Measurements from ENCODE around the gene BMPR1B. TPM values are rescaled to one million over a fixed set of nuclear protein-coding genes. Genes with fewer than 3 reads are reported as not detected.

BMPR1B gene
- total RNA-seq, 1 experiment from 2014 or later = not detected

DNA sequence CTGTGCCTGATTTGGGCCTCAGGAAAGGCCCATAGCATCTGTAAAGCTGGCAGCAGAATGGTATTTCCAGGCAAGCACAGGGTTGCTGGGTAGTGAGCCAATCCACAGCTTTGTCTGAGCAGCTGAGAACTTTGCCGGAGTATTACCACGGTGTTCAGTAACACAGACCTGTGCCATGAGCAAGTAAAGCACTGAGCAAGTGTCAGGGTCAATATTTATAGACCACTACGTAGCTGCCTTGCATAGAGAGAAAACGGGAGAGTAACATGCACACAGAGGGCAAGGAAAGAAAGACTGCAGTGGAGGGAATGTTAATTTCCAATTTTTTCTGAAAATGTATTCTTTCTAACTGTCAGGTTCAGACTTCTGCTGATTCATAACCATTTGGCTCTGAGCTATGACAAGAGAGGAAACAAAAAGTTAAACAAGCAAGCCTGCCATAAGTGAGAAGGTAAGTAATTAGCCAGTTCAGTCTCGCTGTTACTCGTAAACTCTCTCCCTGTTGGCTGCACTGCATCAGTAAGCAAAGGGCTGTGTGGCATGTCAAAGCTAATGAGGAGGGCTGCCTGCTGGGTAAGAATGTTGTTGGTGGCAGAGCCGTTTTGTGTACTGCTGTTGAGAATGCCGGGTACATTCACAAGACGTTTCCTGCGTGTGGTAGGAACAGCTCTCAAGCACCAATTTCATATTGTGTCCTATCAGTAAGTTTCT, 238.1 kb downstream of the BMPR1B start:
- Histone ChIP-seq H3K9me2 (ENCODE audit: insufficient read depth) (no peaks in the 10 kb centered on the region), H3K36me3 (ENCODE audit: control insufficient read depth in 1 of 2, insufficient read depth in 2 of 2, low read length in 2 of 2) (no peaks in the 10 kb centered on the region), H3K4me2 (ENCODE audit: low read length) (no peak overlapping the region), H3K27me3 (ENCODE audit: insufficient read depth, low read length) (no peaks in the 10 kb centered on the region), H3K27ac (ENCODE audit: low read depth, low read length) (no peak overlapping the region), H3K4me1 (ENCODE audit: control insufficient read depth in 1 of 2, insufficient read depth in 2 of 2, low read length in 2 of 2) (no peaks in the 10 kb centered on the region), H3K9ac (ENCODE audit: low read length) (no peak overlapping the region), H3K4me3 (replicated peaks in 1 of 2; ENCODE audit: low read depth in 1 of 2, low read length in 2 of 2) (no peak overlapping the region), H3K9me3 (ENCODE audit: control insufficient read depth in 1 of 2, insufficient read depth in 1 of 2, low read depth in 1 of 2, low read length in 2 of 2) (no peaks in the 10 kb centered on the region), H4K20me1 (ENCODE audit: insufficient read depth) (no peaks in the 10 kb centered on the region), H3K79me2 (ENCODE audit: insufficient read depth, low read length) (no peaks in the 10 kb centered on the region), H2AFZ (ENCODE audit: low read depth, low read length, poor library complexity, severe bottlenecking) (no peak overlapping the region)
- no peak for ATAC-seq
- intact Hi-C loops (cut with micrococcal nuclease) = no loop called here
- ChIA-PET RAD21 (ENCODE audit: low non-redundant PET in 1 of 2, low total read pairs in 2 of 2, uncharacterized antibody in 2 of 2, unreplicated experiment in 2 of 2) (no interaction called here), CTCF (no interaction called here), POLR2A (no interaction called here)
- TF ChIP-seq ZFX (IDR thresholded peaks at IDR 0.05) = no peak
- TF ChIP-seq ELF1 (IDR thresholded peaks at IDR 0.05; ENCODE audit: borderline replicate concordance, low read depth) = no peak
- no peak for TF ChIP-seq EZH2 (IDR thresholded peaks at IDR 0.05)
- TF ChIP-seq EGR1 (IDR thresholded peaks at IDR 0.05; ENCODE audit: low read depth) = no peak
- TF ChIP-seq POLR2A (IDR thresholded peaks at IDR 0.05; ENCODE audit: borderline replicate concordance, extremely low read depth, insufficient read depth, insufficient read length) = no peak
- no peak for TF ChIP-seq EZH2phosphoT487 (IDR thresholded peaks at IDR 0.05; ENCODE audit: borderline replicate concordance)
- no peak for TF ChIP-seq CBX3 (IDR thresholded peaks at IDR 0.05; ENCODE audit: low read depth)
- no peak for TF ChIP-seq FOSL1 (IDR thresholded peaks at IDR 0.05; ENCODE audit: low read depth)
- TF ChIP-seq TCF7L2 (IDR thresholded peaks at IDR 0.05; ENCODE audit: borderline replicate concordance, extremely low read depth, insufficient read depth, insufficient read length) = no peak
- TF ChIP-seq, protein P1, sequence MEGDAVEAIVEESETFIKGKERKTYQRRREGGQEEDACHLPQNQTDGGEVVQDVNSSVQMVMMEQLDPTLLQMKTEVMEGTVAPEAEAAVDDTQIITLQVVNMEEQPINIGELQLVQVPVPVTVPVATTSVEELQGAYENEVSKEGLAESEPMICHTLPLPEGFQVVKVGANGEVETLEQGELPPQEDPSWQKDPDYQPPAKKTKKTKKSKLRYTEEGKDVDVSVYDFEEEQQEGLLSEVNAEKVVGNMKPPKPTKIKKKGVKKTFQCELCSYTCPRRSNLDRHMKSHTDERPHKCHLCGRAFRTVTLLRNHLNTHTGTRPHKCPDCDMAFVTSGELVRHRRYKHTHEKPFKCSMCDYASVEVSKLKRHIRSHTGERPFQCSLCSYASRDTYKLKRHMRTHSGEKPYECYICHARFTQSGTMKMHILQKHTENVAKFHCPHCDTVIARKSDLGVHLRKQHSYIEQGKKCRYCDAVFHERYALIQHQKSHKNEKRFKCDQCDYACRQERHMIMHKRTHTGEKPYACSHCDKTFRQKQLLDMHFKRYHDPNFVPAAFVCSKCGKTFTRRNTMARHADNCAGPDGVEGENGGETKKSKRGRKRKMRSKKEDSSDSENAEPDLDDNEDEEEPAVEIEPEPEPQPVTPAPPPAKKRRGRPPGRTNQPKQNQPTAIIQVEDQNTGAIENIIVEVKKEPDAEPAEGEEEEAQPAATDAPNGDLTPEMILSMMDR (IDR thresholded peaks at IDR 0.05 in 2 of 3, conservative IDR thresholded peaks at IDR 0.05 in 1 of 3; ENCODE audit: borderline replicate concordance in 1 of 3, insufficient read depth in 1 of 3, low read depth in 2 of 3, low read length in 2 of 3) = no peak
- TF ChIP-seq ATF3 (IDR thresholded peaks at IDR 0.05) = no peak
- TF ChIP-seq SIN3A (IDR thresholded peaks at IDR 0.05; ENCODE audit: low read depth) = no peak
- no peak for TF ChIP-seq CEBPB (IDR thresholded peaks at IDR 0.05; ENCODE audit: low read depth)
- no peak for TF ChIP-seq RAD21 (IDR thresholded peaks at IDR 0.05; ENCODE audit: low read depth)
- no peak for TF ChIP-seq YY1 (IDR thresholded peaks at IDR 0.05; ENCODE audit: extremely low read depth, insufficient replicate concordance, low read depth, low read length)
- no peak for DNase-seq (ENCODE audit: low read depth, low spot score)
- no TSS peak for BruUV-seq (replicated peaks)

Measured in HCT116 (cell line).